PC-9 (cell line): Measurements from ENCODE around the gene FARS2. TPM values are rescaled to one million over a fixed set of nuclear protein-coding genes. Genes with fewer than 3 reads are reported as not detected.

ENCODE experiments used
- BruUV-seq: library from RNA; stranded (reverse); fragments of 400-500 nt; replicated peaks from 2 replicates; lab custom pipeline; 2021; lab: Mats Ljungman, UMichigan
- CTCF ChIA-PET: fragments of 300-600 bp; sonication (Branson Sonifier 250); formaldehyde crosslinking; loops from one replicate; lab custom pipeline; 2022; ENCODE audit warnings: antibody characterized with exemption; lab: Charles Lee
- POLR2A ChIA-PET: fragments of 300-600 bp; sonication (Branson Sonifier 250); formaldehyde crosslinking; loops from one replicate; lab custom pipeline; 2022; ENCODE audit warnings: antibody characterized with exemption; ENCODE audit not compliant: unreplicated experiment; lab: Charles Lee
- DNase-seq, 2 experiments: peaks; one replicate each; pipeline versions ENCODE4 v3.0.0 to v3.0.0-alpha.2; 2015 to 2022; ENCODE audit warnings: mixed read lengths in 1 of 2
- H2AFZ ChIP-seq: fragments of 200-600 bp; sonication (generic); 2 replicates; pipeline ENCODE4 v1.8.1; 2017; ENCODE audit warnings: antibody characterized with exemption
- H3F3A ChIP-seq: fragments of 200-600 bp; sonication (generic); 2 replicates; pipeline ENCODE4 v1.8.1; 2017; ENCODE audit warnings: antibody characterized with exemption, mild to moderate bottlenecking, low read depth; ENCODE audit not compliant: insufficient read depth
- H3K27ac ChIP-seq: fragments of 200-600 bp; sonication (generic); 2 replicates; pipeline ENCODE4 v1.6.1; 2016; ENCODE audit warnings: mixed run types
- H3K27me3 ChIP-seq: fragments of 200-600 bp; sonication (generic); 2 replicates; pipeline ENCODE4 v1.6.1; 2016; ENCODE audit warnings: low read depth, mixed run types; ENCODE audit not compliant: insufficient read depth
- H3K36me3 ChIP-seq: fragments of 200-600 bp; sonication (generic); 2 replicates; pipeline ENCODE4 v1.6.1; 2016; ENCODE audit warnings: low read depth, mixed run types
- H3K4me1 ChIP-seq: fragments of 200-600 bp; sonication (generic); replicated peaks from 2 replicates; pipeline ENCODE4 v1.6.1; 2016; ENCODE audit warnings: mixed run types; ENCODE audit not compliant: insufficient read depth
- H3K4me2 ChIP-seq: fragments of 200-600 bp; sonication (generic); 2 replicates; pipeline ENCODE4 v1.6.1; 2017; ENCODE audit warnings: mixed run types
- H3K4me3 ChIP-seq: fragments of 200-600 bp; sonication (generic); 2 replicates; pipeline ENCODE4 v1.6.1; 2016; ENCODE audit warnings: mixed run types
- H3K79me2 ChIP-seq: fragments of 200-600 bp; sonication (generic); 2 replicates; pipeline ENCODE4 v1.6.1; 2017; ENCODE audit warnings: low read depth, mixed run types
- H3K9me2 ChIP-seq: fragments of 200-600 bp; sonication (generic); 2 replicates; pipeline ENCODE4 v1.8.1; 2017; ENCODE audit warnings: mild to moderate bottlenecking; ENCODE audit not compliant: insufficient read depth
- H3K9me3 ChIP-seq: fragments of 200-600 bp; sonication (generic); 2 replicates; pipeline ENCODE4 v1.8.1; 2016; ENCODE audit warnings: low read depth; ENCODE audit not compliant: insufficient read depth
- H4K20me1 ChIP-seq: fragments of 200-600 bp; sonication (generic); 2 replicates; pipeline ENCODE4 v1.8.1; 2017; ENCODE audit not compliant: insufficient read depth
- CTCF ChIP-seq: fragments of 200-600 bp; sonication (generic); conservative IDR thresholded peaks from 2 replicates; pipeline ENCODE4 v1.6.1; 2017; ENCODE audit warnings: mixed run types, antibody characterized with exemption, mild to moderate bottlenecking, moderate library complexity
- EZH2 ChIP-seq: fragments of 200-600 bp; sonication (generic); IDR thresholded peaks from 2 replicates; pipeline ENCODE4 v1.8.0; 2017; ENCODE audit warnings: antibody characterized with exemption, low read depth
- intact Hi-C: fragments of 100-400 bp; cut with micrococcal nuclease; formaldehyde crosslinking; loops from one replicate; pipeline ENCODE4 v1.10.0; 2022; ENCODE audit not compliant: unreplicated experiment
- total RNA-seq: library from RNA; stranded (reverse); gene quantifications from 2 replicates; pipeline ENCODE4 v1.2.3, GENCODE V29; 2021

Gene FARS2
- total RNA-seq, 1 experiment from 2014 or later: 26.7 TPM

- intact Hi-C loops: no loop called here
- Histone ChIP-seq H3K27me3 (no peaks in the 10 kb centered on the region), H3K27ac (no peak overlapping the region), H3K9me2 (no peaks in the 10 kb centered on the region), H3K4me1 (no peaks in the 10 kb centered on the region), H3F3A (no peaks in the 10 kb centered on the region), H3K79me2 (no peaks in the 10 kb centered on the region), H4K20me1 (no peaks in the 10 kb centered on the region), H2AFZ (no peak overlapping the region), H3K9me3 (no peaks in the 10 kb centered on the region), H3K4me3 (no peak overlapping the region), H3K4me2 (no peak overlapping the region), H3K36me3 (no peaks in the 10 kb centered on the region)
- CTCF ChIA-PET: no interaction called here
- BruUV-seq: no TSS peak
- TF ChIP-seq EZH2: no peak
- TF ChIP-seq CTCF: no peak
- DNase-seq: no peak
- POLR2A ChIA-PET: no interaction called here
Observed at GRCh38 chr6:5592886-5593519, 331.7 kb downstream of the FARS2 start.

- Histone ChIP-seq H3K4me1 (no peaks in the 10 kb centered on the region), H3K36me3 (no peaks in the 10 kb centered on the region), H3K27ac (no peak overlapping the region), H3K4me3 (no peak overlapping the region), H3K9me2 (no peaks in the 10 kb centered on the region), H4K20me1 (no peaks in the 10 kb centered on the region), H2AFZ (no peak overlapping the region), H3F3A (no peaks in the 10 kb centered on the region), H3K9me3 (no peaks in the 10 kb centered on the region), H3K27me3 (no peaks in the 10 kb centered on the region), H3K4me2 (no peak overlapping the region), H3K79me2 (no peaks in the 10 kb centered on the region)
- BruUV-seq: no TSS peak
- TF ChIP-seq EZH2 (no peak), CTCF (no peak)
- intact Hi-C loops: no loop called here
- DNase-seq: no peak
- POLR2A ChIA-PET: no interaction called here
- CTCF ChIA-PET: no interaction called here
Observed at GRCh38 chr6:5595184-5595583, 333.9 kb downstream of the FARS2 start.

- Histone ChIP-seq H3K4me1 (no peaks in the 10 kb centered on the region), H3K9me3 (no peaks in the 10 kb centered on the region), H3K4me3 (no peak overlapping the region), H4K20me1 (no peaks in the 10 kb centered on the region), H3F3A (no peaks in the 10 kb centered on the region), H3K4me2 (no peak overlapping the region), H3K9me2 (no peaks in the 10 kb centered on the region), H3K36me3 (no peaks in the 10 kb centered on the region), H2AFZ (no peak overlapping the region), H3K27ac (no peak overlapping the region), H3K27me3 (no peaks in the 10 kb centered on the region), H3K79me2 (no peaks in the 10 kb centered on the region)
- POLR2A ChIA-PET: no interaction called here
- CTCF ChIA-PET: no interaction called here
- TF ChIP-seq CTCF (no peak), EZH2 (no peak)
- no TSS peak for BruUV-seq
- DNase-seq: no peak
- intact Hi-C loops: no loop called here
Observed at GRCh38 chr6:5597413-5597812, 336.1 kb downstream of the FARS2 start.
